Activated CD4-positive, CD25-positive, alpha-beta regulatory T cell treated with anti-CD3 and anti-CD28 coated beads, Interleukin-2, amount 50 U/mL, for 24 hours (primary cell): ENCODE measurements around the gene STYX.

Source experiments
- ATAC-seq, 2 donors: fragments of 150-1000 bp; cut with Tn5 transposase; one replicate each; pipeline ENCODE4 v1.10.0; 2021; ENCODE audit warnings: mild to moderate bottlenecking in 1 of 2, moderate library complexity in 1 of 2

The STYX gene

GRCh38 chr14:52790756-52791222 is 60.8 kb downstream of the STYX start:
- ATAC-seq: no peak

- ATAC-seq: peak; percentile 95
These were observed 61.5 kb downstream of the STYX start, which contains the start of gene GNPNAT1 for GRCh38 chr14:52791223-52792096. GNPNAT1 (minus strand) TSS chr14:52791607; CDS start chr14:52784650, 6,957 bp downstream.

DNA sequence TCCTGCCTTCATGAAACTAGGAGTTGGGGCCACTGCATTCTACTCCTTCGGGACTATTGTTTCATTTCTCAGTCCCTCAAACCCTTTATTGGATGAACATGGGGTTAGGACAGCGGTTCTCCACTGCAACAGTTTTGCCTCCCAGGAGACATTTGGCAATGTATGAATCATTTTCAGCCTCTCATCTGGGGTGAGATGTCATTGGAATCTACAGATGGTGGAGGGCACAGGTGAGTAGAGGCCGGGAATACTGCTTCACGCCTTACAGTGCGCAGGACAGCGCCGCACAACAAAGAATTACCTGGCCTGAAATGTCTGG is 62.1 kb downstream of the STYX start:
- ATAC-seq: no peak

GRCh38 chr14:52793061-52793460 is 63.1 kb downstream of the STYX start:
- ATAC-seq: no peak

DNA sequence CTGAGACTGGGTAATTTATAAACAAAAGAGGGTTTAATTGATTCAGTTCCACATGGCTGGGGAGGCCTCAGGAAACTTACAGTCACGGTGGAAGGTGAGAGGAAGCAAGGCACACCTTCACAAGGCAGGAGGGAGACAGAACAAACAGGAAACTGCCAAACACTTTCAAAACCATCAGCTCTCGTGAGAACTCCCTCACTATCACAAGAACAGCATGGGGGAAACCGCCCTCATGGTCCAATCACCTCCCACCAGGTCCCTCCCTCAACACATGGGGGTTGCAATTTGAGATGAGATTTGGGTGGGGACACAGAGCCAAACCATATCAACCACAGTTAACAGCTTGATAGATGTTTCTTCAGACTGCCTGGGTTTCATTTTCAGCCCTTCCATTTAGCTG is 67.7 kb downstream of the STYX start:
- ATAC-seq: no peak

DNA sequence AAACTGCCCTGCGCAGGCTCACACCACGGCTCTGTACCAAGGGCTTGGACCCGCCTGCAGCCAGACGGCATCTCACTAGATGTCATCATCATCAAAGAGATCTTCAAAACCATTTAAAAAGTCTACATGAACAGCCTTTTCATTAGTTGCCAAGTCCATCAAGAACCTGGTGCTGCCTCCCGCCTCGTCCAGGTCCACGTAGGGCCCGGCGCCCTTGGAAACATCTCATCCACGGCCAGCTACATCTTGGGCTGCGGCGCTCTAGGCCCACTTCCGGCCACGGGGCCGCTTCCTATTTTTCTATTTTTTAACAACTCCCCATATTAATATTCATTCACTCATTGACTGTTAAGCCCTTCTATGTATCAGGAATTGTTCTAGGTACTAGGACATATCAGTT is 68.9 kb downstream of the STYX start:
- ATAC-seq: no peak

DNA sequence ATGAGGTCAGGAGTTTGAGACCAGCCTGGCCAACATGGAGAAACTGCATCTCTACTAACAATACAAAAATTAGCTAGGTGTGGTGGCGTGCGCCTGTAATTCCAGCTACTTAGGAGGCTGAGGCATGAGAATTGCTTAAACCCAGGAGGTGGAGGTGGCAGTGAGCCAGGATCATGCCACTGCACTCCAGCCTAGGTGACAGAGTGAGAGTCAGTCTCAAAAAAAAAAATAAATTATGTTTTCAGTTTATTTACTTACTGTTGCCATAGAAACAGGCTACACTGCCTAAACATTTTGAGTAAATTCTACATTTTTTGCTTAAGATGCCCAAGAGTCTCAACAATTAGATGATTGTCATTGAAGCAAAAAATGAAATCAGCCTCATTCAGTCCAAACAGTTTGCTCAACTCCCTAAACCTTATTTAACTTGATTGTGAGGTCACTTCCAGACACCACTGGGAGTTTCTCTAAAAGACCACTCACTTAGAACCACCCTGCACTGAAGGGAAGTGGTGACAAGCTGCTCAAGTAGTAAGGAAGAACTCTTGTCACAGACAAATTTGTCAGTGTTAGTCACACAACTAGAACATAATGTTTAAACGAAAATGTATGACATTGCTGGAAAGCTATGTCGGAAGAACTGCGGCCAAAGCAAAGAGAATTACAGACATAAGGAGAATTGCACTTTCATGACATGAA is 71.2 kb downstream of the STYX start:
- ATAC-seq: no peak

- no peak for ATAC-seq
These were observed 72.6 kb downstream of the STYX start for GRCh38 chr14:52802597-52802996.

DNA sequence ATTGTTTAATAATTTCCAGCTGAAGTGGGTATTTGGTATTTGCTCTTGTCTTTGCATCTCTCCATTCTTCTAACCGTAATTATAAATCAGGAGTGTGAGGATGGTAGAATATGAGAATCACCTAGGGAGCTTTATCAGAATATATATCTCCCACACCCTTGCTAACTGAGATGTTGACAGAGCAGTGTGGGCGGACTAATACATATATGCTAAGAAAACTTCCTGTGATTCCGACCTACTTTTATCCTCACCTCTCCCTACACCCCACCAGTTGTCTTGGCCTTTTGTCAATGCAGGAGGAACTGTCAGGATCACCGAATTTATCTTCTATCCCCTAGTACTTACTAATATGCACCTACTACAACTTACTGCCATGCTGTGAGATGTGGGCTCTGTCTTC is 76.1 kb downstream of the STYX start:
- ATAC-seq: no peak

DNA sequence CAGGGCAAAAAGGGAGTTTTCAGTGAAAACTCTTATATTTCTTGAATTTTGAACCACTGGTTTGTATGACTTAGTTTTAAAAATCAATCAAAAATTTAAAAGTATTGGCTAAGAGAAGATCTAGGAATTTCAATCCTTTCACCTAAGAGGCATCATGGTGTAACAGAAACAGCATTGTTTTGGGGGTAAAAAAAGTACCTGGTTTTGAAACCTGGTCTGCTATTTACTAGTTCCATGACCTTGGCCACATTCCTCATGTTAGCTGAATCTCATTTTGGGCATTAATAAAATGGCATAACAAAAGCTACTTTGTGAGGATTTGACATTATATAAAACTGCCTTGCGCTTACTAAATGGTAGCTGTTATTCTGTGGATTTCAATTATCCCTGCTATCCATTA is 78.1 kb downstream of the STYX start:
- no peak for ATAC-seq

DNA sequence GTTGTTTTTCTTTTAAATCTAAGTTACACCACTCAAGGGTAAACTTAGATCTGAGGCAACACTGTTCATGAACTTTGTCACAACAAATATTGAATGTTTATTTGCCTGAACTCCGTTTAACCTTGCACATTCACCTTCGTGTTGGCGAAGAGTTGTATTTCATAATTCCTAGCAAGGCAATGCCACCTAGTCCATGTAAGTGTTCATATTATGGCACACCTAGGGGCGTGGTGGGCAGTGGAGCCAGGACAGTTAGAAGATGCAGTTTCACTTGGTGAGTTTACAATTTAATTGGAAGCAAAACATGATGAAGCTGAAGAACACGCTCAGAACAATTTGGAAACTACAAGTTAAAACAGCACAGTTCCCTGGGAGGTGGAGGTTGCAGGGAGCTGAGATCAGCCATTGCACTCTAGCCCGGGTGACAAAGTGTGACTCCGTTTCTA is 91.9 kb downstream of the STYX start:
- no peak for ATAC-seq

GRCh38 chr14:52824462-52824861 is 94.5 kb downstream of the STYX start:
- ATAC-seq: no peak
